Liver (tissue), 9 donors: ENCODE measurements around the gene ISM1. TPM values are rescaled to one million over a fixed set of nuclear protein-coding genes. Genes with fewer than 3 reads are reported as not detected.

ENCODE experiments used
- DNase-seq: peaks from one replicate; pipeline ENCODE4 v3.0.0-alpha.2; 2017; ENCODE audit warnings: low spot score
- H3K27ac ChIP-seq, 2 donors: one replicate each; pipeline ENCODE4 v1.7.0; 2013; ENCODE audit warnings: inconsistent platforms in 2 of 2, low read length in 2 of 2, control low read depth in 1 of 2, low read depth in 1 of 2, mild to moderate bottlenecking in 1 of 2
- H3K27me3 ChIP-seq, 4 donors: one replicate each; pipeline versions ENCODE4 v1.6.1 to v1.7.0; 2013; ENCODE audit warnings: low read length in 3 of 4, inconsistent platforms in 1 of 4, mild to moderate bottlenecking in 1 of 4, moderate library complexity in 1 of 4; ENCODE audit not compliant: control insufficient read depth in 4 of 4, insufficient read depth in 4 of 4
- H3K36me3 ChIP-seq, 4 donors: one replicate each; pipeline versions ENCODE4 v1.6.1 to v1.7.0; 2013; ENCODE audit warnings: low read length in 3 of 4, mild to moderate bottlenecking in 3 of 4, low read depth in 1 of 4, moderate library complexity in 1 of 4; ENCODE audit not compliant: control insufficient read depth in 4 of 4, insufficient read depth in 3 of 4
- H3K4me1 ChIP-seq, 4 donors: one replicate each; pipeline versions ENCODE4 v1.6.1 to v1.7.0; 2013; ENCODE audit warnings: low read length in 3 of 4, mild to moderate bottlenecking in 3 of 4, moderate library complexity in 1 of 4; ENCODE audit not compliant: control insufficient read depth in 4 of 4, insufficient read depth in 4 of 4
- H3K4me3 ChIP-seq, 3 donors: one replicate each; pipeline versions ENCODE4 v1.6.1 to v1.7.0; 2013; ENCODE audit warnings: low read length in 3 of 3, control low read depth in 1 of 3, low read depth in 1 of 3, mild to moderate bottlenecking in 1 of 3
- H3K9ac ChIP-seq, 2 donors: one replicate each; pipeline ENCODE4 v1.7.0; 2013; ENCODE audit warnings: low read length in 2 of 2, mild to moderate bottlenecking in 2 of 2, moderate library complexity in 2 of 2, control low read depth in 1 of 2, low read depth in 1 of 2
- H3K9me3 ChIP-seq, 4 donors: one replicate each; pipeline versions ENCODE4 v1.6.1 to v1.7.0; 2013; ENCODE audit warnings: low read length in 3 of 4; ENCODE audit not compliant: control insufficient read depth in 4 of 4
- ATF3 ChIP-seq: IDR thresholded peaks from 2 replicates; pipeline ENCODE4 v1.6.1; 2016; ENCODE audit warnings: antibody characterized with exemption
- CTCF ChIP-seq: fragments of 150-350 bp; IDR thresholded peaks from 2 replicates; pipeline ENCODE4 v1.5.1; 2017; ENCODE audit warnings: improper control_type of control experiment, low read depth, low read length; ENCODE audit not compliant: missing input control
- FOXA1 ChIP-seq: IDR thresholded peaks from 2 replicates; pipeline ENCODE4 v1.6.1; 2016; ENCODE audit warnings: antibody characterized with exemption
- FOXA2 ChIP-seq: IDR thresholded peaks from 2 replicates; pipeline ENCODE4 v1.6.1; 2016; ENCODE audit warnings: antibody characterized with exemption
- GABPA ChIP-seq, 2 donors: IDR thresholded peaks in 1 of 2; conservative IDR thresholded peaks in 1 of 2; 2 replicates each; pipeline ENCODE4 v1.6.1; 2016; ENCODE audit warnings: antibody characterized with exemption in 2 of 2, mild to moderate bottlenecking in 1 of 2, moderate library complexity in 1 of 2
- HNF4A ChIP-seq, 2 donors: conservative IDR thresholded peaks; 2 replicates each; pipeline ENCODE4 v1.6.1; 2016; ENCODE audit warnings: antibody characterized with exemption in 2 of 2, mild to moderate bottlenecking in 2 of 2
- HNF4G ChIP-seq: IDR thresholded peaks from 2 replicates; pipeline ENCODE4 v1.6.1; 2016; ENCODE audit warnings: antibody characterized with exemption
- JUND ChIP-seq, 2 donors: IDR thresholded peaks; 2 replicates each; pipeline ENCODE4 v1.6.1; 2016; ENCODE audit warnings: antibody characterized with exemption in 2 of 2
- MAX ChIP-seq: IDR thresholded peaks from 2 replicates; pipeline ENCODE4 v1.6.1; 2016; ENCODE audit warnings: antibody characterized with exemption
- NR2F2 ChIP-seq: IDR thresholded peaks from 2 replicates; pipeline ENCODE4 v1.6.1; 2016; ENCODE audit warnings: antibody characterized with exemption
- RAD21 ChIP-seq, 2 donors: IDR thresholded peaks; 2 replicates each; pipeline ENCODE4 v1.6.1; 2016; ENCODE audit warnings: antibody characterized with exemption in 2 of 2, mild to moderate bottlenecking in 2 of 2
- RXRA ChIP-seq, 2 donors: IDR thresholded peaks; 2 replicates each; pipeline ENCODE4 v1.6.1; 2017 to 2018; ENCODE audit warnings: antibody characterized with exemption in 2 of 2, mild to moderate bottlenecking in 1 of 2
- SP1 ChIP-seq: IDR thresholded peaks from 2 replicates; pipeline ENCODE4 v1.6.1; 2018; ENCODE audit warnings: antibody characterized with exemption, mild to moderate bottlenecking
- YY1 ChIP-seq: IDR thresholded peaks from 2 replicates; pipeline ENCODE4 v1.6.1; 2016; ENCODE audit warnings: antibody characterized with exemption, mild to moderate bottlenecking
- WGBS: extraction: QIAGEN DNeasy Blood & Tissue Kit; methylation state at CpG from one replicate; pipeline ENCODE4 v1.1.7; 2013; 5-methylcytosine and 5-hydroxymethylcytosine counted together
- polyA plus RNA-seq, 2 donors: library from polyadenylated mRNA; stranded (reverse) in 1 of 2; unstranded in 1 of 2; fragments of 200-250 nt in 1 of 2; fragments of >200 nt in 1 of 2; fragmentation: Nextera tagmentation in 1 of 2; extraction: Ambion mirVana in 1 of 2; gene quantifications; one replicate each; pipeline versions ENCODE4 v1.2.1 to v1.2.3, GENCODE V29; 2013 to 2015
- total RNA-seq, 2 donors: library from RNA; depleted of rRNA; stranded (reverse); fragments of >200 nt; gene quantifications; one replicate each; pipeline ENCODE4 v1.2.3, GENCODE V29; 2014
- TF ChIP-seq, protein P1 (sequence below): IDR thresholded peaks from 2 replicates; pipeline ENCODE4 v1.6.1; 2016; ENCODE audit warnings: antibody characterized with exemption, mild to moderate bottlenecking
- TF ChIP-seq, protein P2 (sequence below): IDR thresholded peaks from 2 replicates; pipeline ENCODE4 v1.6.1; 2016; ENCODE audit warnings: antibody characterized with exemption
- donor health status: healthy.
- donor health status: healthy.
- donor health status: healthy.
- donor health status: healthy.
- donor health status: healthy.

The ISM1 gene
- total and polyA plus RNA-seq, 4 donors, result 0.82 to 6.4 (median 1.2) TPM; not detected in 1

DNA sequence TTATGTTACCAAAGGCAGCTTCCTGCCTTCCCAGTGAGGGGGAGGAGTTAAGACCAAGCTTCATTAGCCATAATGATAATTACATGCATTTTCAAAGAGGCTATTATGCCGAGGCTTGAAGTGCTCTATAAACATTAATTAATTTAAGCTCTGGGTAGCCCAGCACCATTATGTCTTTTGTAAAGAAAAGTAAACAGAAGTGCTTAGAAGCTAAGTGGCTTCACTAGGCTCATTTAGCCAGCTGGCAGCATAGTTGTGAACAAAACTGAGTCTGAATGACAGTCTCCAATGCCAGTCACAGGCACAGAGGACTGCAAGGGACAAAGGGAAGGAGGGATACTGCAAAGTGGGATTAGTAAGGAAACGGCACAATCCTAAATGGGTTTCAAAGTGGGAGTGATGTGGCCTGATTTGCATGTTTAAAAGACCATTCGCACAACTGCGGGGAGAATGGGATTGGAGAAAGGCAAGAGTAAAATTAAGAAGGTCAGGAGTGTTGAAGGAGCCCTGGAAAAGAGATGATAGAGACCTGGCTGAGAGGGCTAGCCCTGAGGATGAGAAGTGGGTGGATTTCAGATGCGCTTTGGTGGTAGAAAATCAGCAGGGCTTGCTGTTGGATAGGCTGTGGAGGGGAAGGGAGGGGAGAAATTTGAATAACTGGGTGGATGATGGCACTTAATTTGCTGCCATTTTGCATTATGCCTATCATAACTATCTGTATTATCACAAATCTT is 20.1 kb upstream of the ISM1 start:
- Histone ChIP-seq H3K9ac (no peak overlapping the region), H3K4me3 (no peak overlapping the region), H3K27ac (no peak overlapping the region), H3K36me3 (no peaks in the 10 kb centered on the region), H3K27me3 (no peaks in the 10 kb centered on the region), H3K4me1 (no peaks in the 10 kb centered on the region), H3K9me3 (no peaks in the 10 kb centered on the region)
- TF ChIP-seq RAD21 (IDR thresholded peaks at IDR 0.05) (no peak), SP1 (no peak), YY1 (no peak), CTCF (no peak), MAX (no peak), FOXA1 (no peak)
- TF ChIP-seq, protein P1, sequence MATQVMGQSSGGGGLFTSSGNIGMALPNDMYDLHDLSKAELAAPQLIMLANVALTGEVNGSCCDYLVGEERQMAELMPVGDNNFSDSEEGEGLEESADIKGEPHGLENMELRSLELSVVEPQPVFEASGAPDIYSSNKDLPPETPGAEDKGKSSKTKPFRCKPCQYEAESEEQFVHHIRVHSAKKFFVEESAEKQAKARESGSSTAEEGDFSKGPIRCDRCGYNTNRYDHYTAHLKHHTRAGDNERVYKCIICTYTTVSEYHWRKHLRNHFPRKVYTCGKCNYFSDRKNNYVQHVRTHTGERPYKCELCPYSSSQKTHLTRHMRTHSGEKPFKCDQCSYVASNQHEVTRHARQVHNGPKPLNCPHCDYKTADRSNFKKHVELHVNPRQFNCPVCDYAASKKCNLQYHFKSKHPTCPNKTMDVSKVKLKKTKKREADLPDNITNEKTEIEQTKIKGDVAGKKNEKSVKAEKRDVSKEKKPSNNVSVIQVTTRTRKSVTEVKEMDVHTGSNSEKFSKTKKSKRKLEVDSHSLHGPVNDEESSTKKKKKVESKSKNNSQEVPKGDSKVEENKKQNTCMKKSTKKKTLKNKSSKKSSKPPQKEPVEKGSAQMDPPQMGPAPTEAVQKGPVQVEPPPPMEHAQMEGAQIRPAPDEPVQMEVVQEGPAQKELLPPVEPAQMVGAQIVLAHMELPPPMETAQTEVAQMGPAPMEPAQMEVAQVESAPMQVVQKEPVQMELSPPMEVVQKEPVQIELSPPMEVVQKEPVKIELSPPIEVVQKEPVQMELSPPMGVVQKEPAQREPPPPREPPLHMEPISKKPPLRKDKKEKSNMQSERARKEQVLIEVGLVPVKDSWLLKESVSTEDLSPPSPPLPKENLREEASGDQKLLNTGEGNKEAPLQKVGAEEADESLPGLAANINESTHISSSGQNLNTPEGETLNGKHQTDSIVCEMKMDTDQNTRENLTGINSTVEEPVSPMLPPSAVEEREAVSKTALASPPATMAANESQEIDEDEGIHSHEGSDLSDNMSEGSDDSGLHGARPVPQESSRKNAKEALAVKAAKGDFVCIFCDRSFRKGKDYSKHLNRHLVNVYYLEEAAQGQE, result no peak
- no peak for DNase-seq
- 74% methylated on average over 5 of the region's 5 CpGs for WGBS

DNA sequence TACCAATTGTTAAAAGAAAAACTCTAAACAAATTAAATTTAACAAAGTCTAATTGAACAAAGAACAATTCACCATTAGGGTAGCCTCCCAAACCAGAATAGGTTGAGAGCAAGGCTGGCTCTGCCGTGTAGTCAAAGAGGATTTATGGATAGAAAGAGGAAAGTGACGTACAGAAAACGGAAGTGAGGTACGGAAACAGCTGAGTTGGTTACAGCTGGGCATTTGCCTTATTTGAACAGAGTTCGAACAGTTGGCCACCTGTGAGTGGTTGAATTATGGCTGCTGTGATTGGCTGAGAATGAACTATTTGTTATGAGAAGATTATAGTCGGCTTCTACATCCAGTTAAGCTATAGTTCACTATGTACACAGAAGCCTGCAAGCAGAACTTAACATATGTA is 18.5 kb upstream of the ISM1 start:
- DNase-seq, result no peak
- 75% methylated on average over 6 of the region's 6 CpGs for WGBS
- Histone ChIP-seq H3K27me3 (no peaks in the 10 kb centered on the region), H3K36me3 (no peaks in the 10 kb centered on the region), H3K27ac (no peak overlapping the region), H3K4me3 (no peak overlapping the region), H3K4me1 (no peaks in the 10 kb centered on the region), H3K9ac (no peak overlapping the region), H3K9me3 (no peaks in the 10 kb centered on the region)
- TF ChIP-seq HNF4A (conservative IDR thresholded peaks at IDR 0.05), result no peak

- H3K36me3 ChIP-seq, result no peaks in the 10 kb centered on the region
- no peak overlapping the region for H3K27ac ChIP-seq
- no peak for DNase-seq
- H3K4me1 ChIP-seq, result no peaks in the 10 kb centered on the region
- H3K27me3 ChIP-seq, result no peaks in the 10 kb centered on the region
- no peaks in the 10 kb centered on the region for H3K9me3 ChIP-seq
- H3K4me3 ChIP-seq, result no peak overlapping the region
- 85% methylated on average over 4 of the region's 4 CpGs for WGBS
- H3K9ac ChIP-seq, result no peak overlapping the region
- TF ChIP-seq MAX (no peak), GABPA (IDR thresholded peaks at IDR 0.05 in 1 of 2, conservative IDR thresholded peaks at IDR 0.05 in 1 of 2) (no peak), NR2F2 (no peak), FOXA2 (no peak), JUND (IDR thresholded peaks at IDR 0.05) (no peak), ATF3 (no peak), HNF4G (no peak), SP1 (no peak), HNF4A (conservative IDR thresholded peaks at IDR 0.05) (no peak), RXRA (IDR thresholded peaks at IDR 0.05) (no peak), CTCF (no peak)
- TF ChIP-seq, protein P2, sequence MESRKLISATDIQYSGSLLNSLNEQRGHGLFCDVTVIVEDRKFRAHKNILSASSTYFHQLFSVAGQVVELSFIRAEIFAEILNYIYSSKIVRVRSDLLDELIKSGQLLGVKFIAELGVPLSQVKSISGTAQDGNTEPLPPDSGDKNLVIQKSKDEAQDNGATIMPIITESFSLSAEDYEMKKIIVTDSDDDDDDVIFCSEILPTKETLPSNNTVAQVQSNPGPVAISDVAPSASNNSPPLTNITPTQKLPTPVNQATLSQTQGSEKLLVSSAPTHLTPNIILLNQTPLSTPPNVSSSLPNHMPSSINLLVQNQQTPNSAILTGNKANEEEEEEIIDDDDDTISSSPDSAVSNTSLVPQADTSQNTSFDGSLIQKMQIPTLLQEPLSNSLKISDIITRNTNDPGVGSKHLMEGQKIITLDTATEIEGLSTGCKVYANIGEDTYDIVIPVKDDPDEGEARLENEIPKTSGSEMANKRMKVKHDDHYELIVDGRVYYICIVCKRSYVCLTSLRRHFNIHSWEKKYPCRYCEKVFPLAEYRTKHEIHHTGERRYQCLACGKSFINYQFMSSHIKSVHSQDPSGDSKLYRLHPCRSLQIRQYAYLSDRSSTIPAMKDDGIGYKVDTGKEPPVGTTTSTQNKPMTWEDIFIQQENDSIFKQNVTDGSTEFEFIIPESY, result no peak
These were observed 15.6 kb upstream of the ISM1 start for GRCh38 chr20:13205425-13205824.
